Left ventricle myocardium inferior (tissue), 1 donor: ENCODE measurements around the gene NFASC. TPM values are rescaled to one million over a fixed set of nuclear protein-coding genes. Genes with fewer than 3 reads are reported as not detected.

ENCODE experiments used
- DNase-seq: peaks from one replicate; pipeline ENCODE4 v3.0.0-alpha.2; 2020
- H3K27ac ChIP-seq: fragments of 200-600 bp; replicated peaks from 2 replicates; pipeline ENCODE4 v1.8.0; 2021
- H3K27me3 ChIP-seq: fragments of 200-600 bp; 2 replicates; pipeline ENCODE4 v1.8.0; 2021; ENCODE audit warnings: low read depth
- H3K36me3 ChIP-seq: fragments of 200-600 bp; 2 replicates; pipeline ENCODE4 v1.8.0; 2021
- H3K4me1 ChIP-seq: fragments of 200-600 bp; 2 replicates; pipeline ENCODE4 v1.8.0; 2021
- H3K4me3 ChIP-seq: fragments of 200-600 bp; 2 replicates; pipeline ENCODE4 v1.8.0; 2021; ENCODE audit warnings: mild to moderate bottlenecking, moderate library complexity
- H3K9me3 ChIP-seq: fragments of 200-600 bp; replicated peaks from 2 replicates; pipeline ENCODE4 v1.8.0; 2021
- CTCF ChIP-seq: fragments of 200-600 bp; IDR thresholded peaks from 2 replicates; pipeline ENCODE4 v1.8.0; 2021; ENCODE audit warnings: antibody characterized with exemption, mild to moderate bottlenecking, borderline replicate concordance
- intact Hi-C: fragments of 100-400 bp; cut with micrococcal nuclease; formaldehyde crosslinking; loops from one replicate; pipeline ENCODE4 v1.11.0; 2022
- total RNA-seq: library from RNA; stranded (reverse); fragmentation: NEBNext Ultra II Directional; extraction: Animal tissue kit (Norgen Biotek cat#: 25700); gene quantifications from one replicate; pipeline ENCODE4 v1.2.1, GENCODE V29; 2021
- donor health status: DM: no; HTN: yes; CAD: no; lungs with severe emphysema.

NFASC gene
- total RNA-seq, 1 donor from 2014 or later: 8.2 TPM

- intact Hi-C loops: no loop called here
- Histone ChIP-seq H3K9me3 (no peaks in the 10 kb centered on the region), H3K4me3 (peak overlapping the region; percentile 69), H3K36me3 (no peaks in the 10 kb centered on the region), H3K27me3 (peaks cover 45% of the 10 kb centered on the region), H3K27ac (peak overlapping the region; percentile 66), H3K4me1 (peaks cover 30% of the 10 kb centered on the region)
- TF ChIP-seq CTCF: no peak
- DNase-seq: no peak
Observed at GRCh38 chr1:204829133-204829825, 41.4 kb upstream of the NFASC start.

GRCh38 chr1:204830747-204831146 is 39.9 kb upstream of the NFASC start:
- Histone ChIP-seq H3K9me3 (no peaks in the 10 kb centered on the region), H3K4me3 (peak overlapping the region; percentile 69), H3K36me3 (peaks cover 3% of the 10 kb centered on the region), H3K4me1 (peaks cover 21% of the 10 kb centered on the region), H3K27me3 (peaks cover 53% of the 10 kb centered on the region), H3K27ac (no peak overlapping the region)
- TF ChIP-seq CTCF: no peak
- intact Hi-C loops: no loop called here
- no peak for DNase-seq

- H3K9me3 ChIP-seq: no peaks in the 10 kb centered on the region
- no peak overlapping the region for H3K4me3 ChIP-seq
- H3K27me3 ChIP-seq: peaks cover 53% of the 10 kb centered on the region
- H3K27ac ChIP-seq: no peak overlapping the region
- peaks cover 21% of the 10 kb centered on the region for H3K4me1 ChIP-seq
- H3K36me3 ChIP-seq: peaks cover 3% of the 10 kb centered on the region
- no peak for TF ChIP-seq CTCF
- DNase-seq: no peak
- intact Hi-C loops: no loop called here
Observed at GRCh38 chr1:204831186-204831585, 39.5 kb upstream of the NFASC start.

GRCh38 chr1:204834336-204834735 is 36.3 kb upstream of the NFASC start:
- no peak for TF ChIP-seq CTCF
- DNase-seq: no peak
- Histone ChIP-seq H3K9me3 (no peaks in the 10 kb centered on the region), H3K4me1 (peaks cover 8% of the 10 kb centered on the region), H3K36me3 (peaks cover 3% of the 10 kb centered on the region), H3K4me3 (no peak overlapping the region), H3K27me3 (peaks cover 38% of the 10 kb centered on the region), H3K27ac (no peak overlapping the region)
- intact Hi-C loops: no loop called here

- no peak overlapping the region for H3K4me3 ChIP-seq
- peaks cover 3% of the 10 kb centered on the region for H3K36me3 ChIP-seq
- peaks cover 8% of the 10 kb centered on the region for H3K4me1 ChIP-seq
- no peak for TF ChIP-seq CTCF
- H3K9me3 ChIP-seq: no peaks in the 10 kb centered on the region
- intact Hi-C loops: no loop called here
- DNase-seq: no peak
- H3K27me3 ChIP-seq: peaks cover 35% of the 10 kb centered on the region
- H3K27ac ChIP-seq: no peak overlapping the region
Observed at GRCh38 chr1:204834752-204835151, 35.9 kb upstream of the NFASC start.
